Transverse colon (tissue), 4 donors: ENCODE measurements around the gene GOLGA6L25.
"Not testable (repeated sequence)": the region's sequence is repeated elsewhere in the genome, so short reads cannot be mapped to it uniquely, and the experiment has no call there.

Experiments used
- CTCF ChIP-seq, 5 experiments: fragments of 200-600 bp in 3 of 5; fragments of 450-650 bp in 2 of 5; sonication (generic) in 3 of 5; IDR thresholded peaks; 1 replicate in 2 of 5; 2 replicates in 3 of 5; pipeline ENCODE4 v1.5.1; 2016 to 2017; ENCODE audit warnings: antibody characterized with exemption in 5 of 5, inconsistent platforms in 3 of 5, mild to moderate bottlenecking in 2 of 5, moderate library complexity in 1 of 5
- EP300 ChIP-seq: sonication (generic); formaldehyde crosslinking; IDR thresholded peaks from one replicate; pipeline ENCODE4 v1.6.1; 2017; ENCODE audit warnings: antibody characterized with exemption, low read depth
- POLR2A ChIP-seq: fragments of 450-650 bp; IDR thresholded peaks from one replicate; pipeline ENCODE4 v1.6.1; 2016; ENCODE audit warnings: antibody characterized with exemption, mild to moderate bottlenecking, moderate library complexity
- POLR2AphosphoS5 ChIP-seq, 3 donors: sonication (generic); formaldehyde crosslinking; IDR thresholded peaks; one replicate each; pipeline ENCODE4 v1.6.1; 2016; ENCODE audit warnings: antibody characterized with exemption in 3 of 3

DNA sequence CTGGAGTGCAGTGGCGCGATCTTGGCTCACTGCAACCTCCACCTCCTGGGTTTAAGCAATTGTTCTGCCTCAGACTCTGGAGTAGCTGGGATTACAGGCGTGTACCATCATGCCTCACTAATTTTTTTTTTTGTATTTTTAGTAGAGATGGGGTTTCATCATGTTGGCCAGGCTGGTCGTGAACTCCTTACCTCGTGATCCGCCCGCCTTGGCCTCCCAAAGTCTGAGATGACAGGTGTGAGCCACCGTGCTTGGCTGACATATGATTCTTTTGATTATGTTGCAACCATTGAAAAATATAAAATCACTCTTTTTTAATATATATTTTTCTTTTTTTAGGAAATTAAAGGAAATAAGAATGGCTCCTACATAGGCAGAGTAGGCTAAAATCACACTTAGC is 44.8 kb downstream of the GOLGA6L25 start:
- not testable (repeated sequence) for TF ChIP-seq POLR2A; CTCF (IDR thresholded peaks at IDR 0.05); POLR2AphosphoS5 (IDR thresholded peaks at IDR 0.05); EP300
